SK-N-SH (cell line): ENCODE measurements around the gene DGCR8. TPM values are rescaled to one million over a fixed set of nuclear protein-coding genes. Genes with fewer than 3 reads are reported as not detected.

Experiments
- CTCF ChIA-PET: fragments of 300-600, 350-600 bp; formaldehyde crosslinking; extraction: SDS; loops from one replicate; lab custom pipeline; 2021; lab: Yijun Ruan, JAX
- POLR2A ChIA-PET: fragments of 350-600 bp; sonication (Branson Sonifier 250); formaldehyde crosslinking; extraction: SDS; loops from one replicate; lab custom pipeline; 2020; ENCODE audit warnings: antibody characterized with exemption, inconsistent platforms; lab: Yijun Ruan, JAX
- DNase-seq: peaks from one replicate; pipeline ENCODE4 v3.0.0; 2012
- H2AFZ ChIP-seq: fragments of 200-600 bp; sonication (generic); 2 replicates; pipeline ENCODE4 v1.8.1; 2016; ENCODE audit warnings: antibody characterized with exemption, mild to moderate bottlenecking, low read depth
- H3F3A ChIP-seq: fragments of 200-600 bp; sonication (generic); replicated peaks from 2 replicates; pipeline ENCODE3; 2016; ENCODE audit warnings: antibody characterized with exemption, mild to moderate bottlenecking; ENCODE audit not compliant: insufficient read depth
- H3K27ac ChIP-seq, 2 experiments: fragments of 200-500 bp in 1 of 2; fragments of 200-600 bp in 1 of 2; sonication (Bioruptor generic) in 1 of 2; sonication (generic), shearing (Covaris generic) in 1 of 2; 2 replicates each; pipeline versions ENCODE4 v1.5.1 to v1.6.1; 2014 to 2016; ENCODE audit warnings: low read depth in 2 of 2, inconsistent platforms in 1 of 2, low read length in 1 of 2, mild to moderate bottlenecking in 1 of 2, mixed read lengths in 1 of 2
- H3K27me3 ChIP-seq: fragments of 200-600 bp; sonication (generic), shearing (Covaris generic); 2 replicates; pipeline ENCODE4 v1.6.1; 2016; ENCODE audit warnings: mixed run types; ENCODE audit not compliant: insufficient read depth
- H3K36me3 ChIP-seq, 2 experiments: fragments of 200-500 bp in 1 of 2; fragments of 200-600 bp in 1 of 2; sonication (Bioruptor generic) in 1 of 2; sonication (generic) in 1 of 2; replicated peaks in 1 of 2; 2 replicates each; pipeline versions ENCODE3 to v1.5.1; 2014 to 2016; ENCODE audit warnings: low read length in 1 of 2, mild to moderate bottlenecking in 1 of 2; ENCODE audit not compliant: insufficient read depth in 2 of 2, control insufficient read depth in 1 of 2
- H3K4me1 ChIP-seq, 2 experiments: fragments of 200-500 bp in 1 of 2; fragments of 200-600 bp in 1 of 2; sonication (Bioruptor generic) in 1 of 2; sonication (generic), shearing (Covaris generic) in 1 of 2; 2 replicates each; pipeline versions ENCODE4 v1.5.1 to v1.6.1; 2014 to 2016; ENCODE audit warnings: low read depth in 1 of 2, low read length in 1 of 2, mixed run types in 1 of 2; ENCODE audit not compliant: insufficient read depth in 2 of 2, control insufficient read depth in 1 of 2
- H3K4me2 ChIP-seq: fragments of 200-600 bp; sonication (generic), shearing (Covaris generic); 2 replicates; pipeline ENCODE4 v1.6.1; 2017; ENCODE audit warnings: mixed run types
- H3K4me3 ChIP-seq, 2 experiments: fragments of 200-500 bp in 1 of 2; fragments of 200-600 bp in 1 of 2; sonication (Bioruptor generic) in 1 of 2; sonication (generic), shearing (Covaris generic) in 1 of 2; 2 replicates each; pipeline versions ENCODE4 v1.5.1 to v1.8.1; 2014 to 2016; ENCODE audit warnings: low read depth in 2 of 2, inconsistent platforms in 1 of 2, low read length in 1 of 2, mild to moderate bottlenecking in 1 of 2, mixed read lengths in 1 of 2, moderate library complexity in 1 of 2
- H3K79me2 ChIP-seq: fragments of 200-600 bp; sonication (generic); 2 replicates; pipeline ENCODE4 v1.8.1; 2017; ENCODE audit warnings: mild to moderate bottlenecking; ENCODE audit not compliant: insufficient read depth
- H3K9ac ChIP-seq: fragments of 200-600 bp; sonication (generic); 2 replicates; pipeline ENCODE4 v1.6.1; 2017; ENCODE audit warnings: mixed run types
- H3K9me2 ChIP-seq: fragments of 200-600 bp; sonication (generic); 2 replicates; pipeline ENCODE4 v1.6.1; 2017; ENCODE audit warnings: mixed run types
- H3K9me3 ChIP-seq: fragments of 200-600 bp; sonication (generic); 2 replicates; pipeline ENCODE4 v1.6.1; 2017; ENCODE audit warnings: mixed run types, mild to moderate bottlenecking, moderate library complexity
- H4K20me1 ChIP-seq: fragments of 200-600 bp; sonication (generic); 2 replicates; pipeline ENCODE4 v1.6.1; 2017; ENCODE audit warnings: mild to moderate bottlenecking, mixed run types; ENCODE audit not compliant: insufficient read depth
- EP300 ChIP-seq, 2 experiments: IDR thresholded peaks; 2 replicates each; pipeline versions ENCODE4 v1.4.0 to v1.6.1; 2012; ENCODE audit warnings: borderline replicate concordance in 1 of 2, low read depth in 1 of 2, low read length in 1 of 2
- FOSL2 ChIP-seq: IDR thresholded peaks from 2 replicates; pipeline ENCODE4 v1.4.0; 2012; ENCODE audit warnings: low read depth, mild to moderate bottlenecking, moderate library complexity, borderline replicate concordance
- FOXM1 ChIP-seq: IDR thresholded peaks from 2 replicates; pipeline ENCODE4 v1.4.0; 2012; ENCODE audit warnings: low read depth, mild to moderate bottlenecking
- JUND ChIP-seq: IDR thresholded peaks from 2 replicates; pipeline ENCODE4 v1.4.0; 2012
- MEF2A ChIP-seq: IDR thresholded peaks from 2 replicates; pipeline ENCODE4 v1.4.0; 2012; ENCODE audit warnings: low read depth, borderline replicate concordance
- NRF1 ChIP-seq: IDR thresholded peaks from 2 replicates; pipeline ENCODE4 v1.6.1; 2012; ENCODE audit warnings: low read depth, mild to moderate bottlenecking, low read length
- RFX5 ChIP-seq: IDR thresholded peaks from 2 replicates; pipeline ENCODE4 v1.6.1; 2012; ENCODE audit warnings: mild to moderate bottlenecking, improper control_type of control experiment, low read length
- RXRA ChIP-seq: IDR thresholded peaks from 2 replicates; pipeline ENCODE4 v1.4.0; 2012; ENCODE audit warnings: low read depth, mild to moderate bottlenecking, borderline replicate concordance
- WGBS: methylation state at CpG from one replicate; pipeline ENCODE4 v1.1.6; 2017; ENCODE audit warnings: low lambda C conversion rate; 5-methylcytosine and 5-hydroxymethylcytosine counted together
- polyA plus RNA-seq, 3 experiments: library from polyadenylated mRNA; depleted of rRNA; stranded (reverse); fragments of >200 nt; gene quantifications; 2 replicates each; pipeline ENCODE4 v1.2.3, GENCODE V29; 2012
- TF ChIP-seq, protein P1 (sequence below): fragments of 200-600 bp; sonication (generic); IDR thresholded peaks from 2 replicates; pipeline ENCODE4 v1.6.1; 2017; ENCODE audit warnings: antibody characterized with exemption, mild to moderate bottlenecking, moderate library complexity
- TF ChIP-seq, protein P2 (sequence below): fragments of 150-350 bp; IDR thresholded peaks from 2 replicates; pipeline ENCODE4 v1.6.1; 2016; ENCODE audit warnings: mild to moderate bottlenecking, low read depth, low read length
- TF ChIP-seq, protein P3 (sequence below): fragments of 150-350 bp; IDR thresholded peaks from 2 replicates; pipeline ENCODE4 v1.6.1; 2017; ENCODE audit warnings: antibody characterized with exemption, low read length, low read depth, borderline replicate concordance
- TF ChIP-seq, protein P4 (sequence below): IDR thresholded peaks from 2 replicates; pipeline ENCODE4 v1.4.0; 2012; ENCODE audit warnings: low read depth
- TF ChIP-seq, protein P5 (sequence below): IDR thresholded peaks from 2 replicates; pipeline ENCODE4 v1.4.0; 2012; ENCODE audit warnings: low read depth, borderline replicate concordance

Gene DGCR8
- polyA plus RNA-seq, 1 of the 3 experiments (the other 2 are of a cell fraction): 26.5 TPM

DNA sequence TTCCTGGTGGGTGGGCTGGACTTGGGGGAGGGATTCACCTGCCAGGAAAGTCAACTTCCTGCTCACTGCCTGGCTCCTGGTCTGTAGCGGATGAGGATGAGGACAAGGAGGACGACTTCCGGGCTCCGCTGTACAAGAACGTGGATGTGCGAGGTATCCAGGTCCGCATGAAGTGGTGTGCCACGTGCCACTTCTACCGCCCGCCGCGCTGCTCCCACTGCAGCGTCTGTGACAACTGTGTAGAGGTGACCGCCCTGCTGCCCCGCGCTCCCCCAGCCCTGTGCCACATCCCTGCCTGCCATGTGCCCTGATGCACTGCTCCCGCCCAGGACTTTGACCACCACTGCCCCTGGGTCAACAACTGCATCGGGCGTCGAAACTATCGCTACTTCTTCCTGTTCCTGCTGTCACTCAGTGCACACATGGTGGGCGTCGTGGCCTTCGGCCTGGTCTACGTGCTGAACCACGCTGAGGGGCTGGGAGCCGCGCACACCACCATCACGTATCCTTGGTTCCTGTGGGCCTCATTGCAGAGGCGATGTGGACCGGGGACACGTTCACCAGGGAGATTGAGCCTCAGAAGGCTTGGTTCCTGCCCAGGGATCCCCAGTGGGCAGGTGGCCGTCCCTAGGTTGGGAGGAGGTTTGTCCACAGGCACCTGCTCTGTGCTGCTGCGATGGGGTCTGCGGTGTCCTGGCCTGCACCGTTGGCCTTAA is 59.5 kb downstream of the DGCR8 start (continued):
- TF ChIP-seq, protein P1, sequence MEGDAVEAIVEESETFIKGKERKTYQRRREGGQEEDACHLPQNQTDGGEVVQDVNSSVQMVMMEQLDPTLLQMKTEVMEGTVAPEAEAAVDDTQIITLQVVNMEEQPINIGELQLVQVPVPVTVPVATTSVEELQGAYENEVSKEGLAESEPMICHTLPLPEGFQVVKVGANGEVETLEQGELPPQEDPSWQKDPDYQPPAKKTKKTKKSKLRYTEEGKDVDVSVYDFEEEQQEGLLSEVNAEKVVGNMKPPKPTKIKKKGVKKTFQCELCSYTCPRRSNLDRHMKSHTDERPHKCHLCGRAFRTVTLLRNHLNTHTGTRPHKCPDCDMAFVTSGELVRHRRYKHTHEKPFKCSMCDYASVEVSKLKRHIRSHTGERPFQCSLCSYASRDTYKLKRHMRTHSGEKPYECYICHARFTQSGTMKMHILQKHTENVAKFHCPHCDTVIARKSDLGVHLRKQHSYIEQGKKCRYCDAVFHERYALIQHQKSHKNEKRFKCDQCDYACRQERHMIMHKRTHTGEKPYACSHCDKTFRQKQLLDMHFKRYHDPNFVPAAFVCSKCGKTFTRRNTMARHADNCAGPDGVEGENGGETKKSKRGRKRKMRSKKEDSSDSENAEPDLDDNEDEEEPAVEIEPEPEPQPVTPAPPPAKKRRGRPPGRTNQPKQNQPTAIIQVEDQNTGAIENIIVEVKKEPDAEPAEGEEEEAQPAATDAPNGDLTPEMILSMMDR: no peak
- TF ChIP-seq, all 33 proteins: peak for 0

DNA sequence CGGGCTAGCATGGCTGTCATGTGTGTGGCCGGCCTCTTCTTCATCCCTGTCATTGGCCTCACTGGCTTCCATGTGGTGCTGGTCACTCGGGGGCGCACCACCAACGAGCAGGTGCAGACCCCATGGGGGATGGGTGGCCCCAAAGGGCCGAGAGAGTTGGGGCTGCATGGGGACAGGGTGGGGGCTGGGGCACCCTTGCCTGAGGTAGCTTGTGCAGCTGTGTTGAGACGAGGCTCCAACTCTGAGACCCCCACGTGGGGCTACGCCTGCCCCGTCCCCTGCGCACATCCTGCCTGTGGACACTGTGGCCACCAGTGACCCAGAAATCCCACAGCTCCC is 60.0 kb downstream of the DGCR8 start:
- H3K27ac ChIP-seq: no peak overlapping the region
- POLR2A ChIA-PET: no interaction called here
- H3K36me3 ChIP-seq: peaks cover 0 to 14% of the 10 kb centered on the region in 2 experiments
- peaks cover 42% of the 10 kb centered on the region for H3K79me2 ChIP-seq
- H3K4me3 ChIP-seq: no peak overlapping the region
- H4K20me1 ChIP-seq: peaks cover 50% of the 10 kb centered on the region
- no peaks in the 10 kb centered on the region for H3K9me2 ChIP-seq
- no peak overlapping the region for H3K9ac ChIP-seq
- H3K4me2 ChIP-seq: no peak overlapping the region
- no peak overlapping the region for H2AFZ ChIP-seq
- CTCF ChIA-PET: interaction anchor here (0.8 kb wide), 1 partner anchor 127 kb away, joined by 3 read pairs; no protein-coding TSS in a partner anchor
- H3K4me1 ChIP-seq: peaks cover 0 to 36% of the 10 kb centered on the region in 2 experiments; a peak in 1 of 4 replicates
- H3K9me3 ChIP-seq: no peaks in the 10 kb centered on the region
- DNase-seq: no peak
- no peaks in the 10 kb centered on the region for H3F3A ChIP-seq
- TF ChIP-seq MEF2A (no peak), NRF1 (no peak), RXRA (no peak)
- TF ChIP-seq, protein P2, sequence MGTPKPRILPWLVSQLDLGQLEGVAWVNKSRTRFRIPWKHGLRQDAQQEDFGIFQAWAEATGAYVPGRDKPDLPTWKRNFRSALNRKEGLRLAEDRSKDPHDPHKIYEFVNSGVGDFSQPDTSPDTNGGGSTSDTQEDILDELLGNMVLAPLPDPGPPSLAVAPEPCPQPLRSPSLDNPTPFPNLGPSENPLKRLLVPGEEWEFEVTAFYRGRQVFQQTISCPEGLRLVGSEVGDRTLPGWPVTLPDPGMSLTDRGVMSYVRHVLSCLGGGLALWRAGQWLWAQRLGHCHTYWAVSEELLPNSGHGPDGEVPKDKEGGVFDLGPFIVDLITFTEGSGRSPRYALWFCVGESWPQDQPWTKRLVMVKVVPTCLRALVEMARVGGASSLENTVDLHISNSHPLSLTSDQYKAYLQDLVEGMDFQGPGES: no peak
- TF ChIP-seq, protein P3, sequence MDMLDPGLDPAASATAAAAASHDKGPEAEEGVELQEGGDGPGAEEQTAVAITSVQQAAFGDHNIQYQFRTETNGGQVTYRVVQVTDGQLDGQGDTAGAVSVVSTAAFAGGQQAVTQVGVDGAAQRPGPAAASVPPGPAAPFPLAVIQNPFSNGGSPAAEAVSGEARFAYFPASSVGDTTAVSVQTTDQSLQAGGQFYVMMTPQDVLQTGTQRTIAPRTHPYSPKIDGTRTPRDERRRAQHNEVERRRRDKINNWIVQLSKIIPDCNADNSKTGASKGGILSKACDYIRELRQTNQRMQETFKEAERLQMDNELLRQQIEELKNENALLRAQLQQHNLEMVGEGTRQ: no peak
- no peaks in the 10 kb centered on the region for H3K27me3 ChIP-seq
- 87% methylated on average over 4 of the region's 11 CpGs for WGBS

DNA sequence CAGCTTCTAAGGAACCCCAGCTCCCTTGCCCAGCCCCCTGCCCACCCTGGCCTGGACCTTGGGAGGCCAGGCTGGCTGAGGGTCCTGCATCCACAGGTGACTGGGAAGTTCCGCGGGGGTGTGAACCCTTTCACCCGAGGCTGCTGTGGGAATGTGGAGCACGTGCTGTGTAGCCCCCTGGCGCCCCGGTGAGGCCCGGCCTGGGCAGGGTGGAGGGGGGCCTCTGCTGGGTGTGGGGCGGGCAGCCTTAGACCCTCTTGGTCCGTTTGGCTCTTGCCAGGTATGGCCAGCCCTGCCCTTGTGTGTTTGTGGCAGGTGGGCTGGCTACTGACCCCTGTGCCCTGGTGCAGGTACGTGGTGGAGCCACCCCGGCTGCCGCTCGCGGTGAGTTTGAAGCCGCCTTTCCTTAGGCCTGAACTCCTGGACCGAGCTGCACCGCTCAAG is 60.5 kb downstream of the DGCR8 start:
- no peak overlapping the region for H3K4me2 ChIP-seq
- no peaks in the 10 kb centered on the region for H3K9me3 ChIP-seq
- peaks cover 0 to 15% of the 10 kb centered on the region in 2 experiments for H3K36me3 ChIP-seq
- POLR2A ChIA-PET: no interaction called here
- H3F3A ChIP-seq: no peaks in the 10 kb centered on the region
- WGBS: 95% methylated on average over 4 of the region's 17 CpGs
- H2AFZ ChIP-seq: no peak overlapping the region
- no peak overlapping the region for H3K4me3 ChIP-seq
- H3K79me2 ChIP-seq: peaks cover 38% of the 10 kb centered on the region
- H4K20me1 ChIP-seq: peaks cover 45% of the 10 kb centered on the region
- no peak for DNase-seq
- CTCF ChIA-PET: interaction anchor here (0.8 to 1.4 kb wide), 2 partner anchors 10 to 128 kb away, joined by 3 read pairs; no protein-coding TSS in a partner anchor
- no peaks in the 10 kb centered on the region for H3K27me3 ChIP-seq
- no peaks in the 10 kb centered on the region for H3K9me2 ChIP-seq
- no peak overlapping the region for H3K27ac ChIP-seq
- H3K4me1 ChIP-seq: peaks cover 0 to 33% of the 10 kb centered on the region in 2 experiments; a peak in 1 of 4 replicates
- no peak overlapping the region for H3K9ac ChIP-seq
- TF ChIP-seq FOSL2 (no peak), RFX5 (no peak), FOXM1 (no peak), JUND (no peak), RXRA (no peak), EP300 (IDR thresholded peaks at IDR 0.05; ENCODE audit: borderline replicate concordance in 1 of 2, low read depth in 1 of 2, low read length in 1 of 2) (no peak), NRF1 (no peak)
- TF ChIP-seq, protein P4, sequence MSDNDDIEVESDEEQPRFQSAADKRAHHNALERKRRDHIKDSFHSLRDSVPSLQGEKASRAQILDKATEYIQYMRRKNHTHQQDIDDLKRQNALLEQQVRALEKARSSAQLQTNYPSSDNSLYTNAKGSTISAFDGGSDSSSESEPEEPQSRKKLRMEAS: no peak
- TF ChIP-seq, protein P1: no peak
- TF ChIP-seq, protein P5, sequence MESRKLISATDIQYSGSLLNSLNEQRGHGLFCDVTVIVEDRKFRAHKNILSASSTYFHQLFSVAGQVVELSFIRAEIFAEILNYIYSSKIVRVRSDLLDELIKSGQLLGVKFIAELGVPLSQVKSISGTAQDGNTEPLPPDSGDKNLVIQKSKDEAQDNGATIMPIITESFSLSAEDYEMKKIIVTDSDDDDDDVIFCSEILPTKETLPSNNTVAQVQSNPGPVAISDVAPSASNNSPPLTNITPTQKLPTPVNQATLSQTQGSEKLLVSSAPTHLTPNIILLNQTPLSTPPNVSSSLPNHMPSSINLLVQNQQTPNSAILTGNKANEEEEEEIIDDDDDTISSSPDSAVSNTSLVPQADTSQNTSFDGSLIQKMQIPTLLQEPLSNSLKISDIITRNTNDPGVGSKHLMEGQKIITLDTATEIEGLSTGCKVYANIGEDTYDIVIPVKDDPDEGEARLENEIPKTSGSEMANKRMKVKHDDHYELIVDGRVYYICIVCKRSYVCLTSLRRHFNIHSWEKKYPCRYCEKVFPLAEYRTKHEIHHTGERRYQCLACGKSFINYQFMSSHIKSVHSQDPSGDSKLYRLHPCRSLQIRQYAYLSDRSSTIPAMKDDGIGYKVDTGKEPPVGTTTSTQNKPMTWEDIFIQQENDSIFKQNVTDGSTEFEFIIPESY: no peak
